WTC11 (cell line): ENCODE measurements around the gene ACACA. TPM values are rescaled to one million over a fixed set of nuclear protein-coding genes. Genes with fewer than 3 reads are reported as not detected.
A peak's percentile ranks its signal among the peaks of the same experiment; 100 is the strongest.

ENCODE experiments used
- ATAC-seq: fragments of 200-7000 bp; cut with Tn5 transposase; 2 replicates; pipeline ENCODE4 v1.10.0; 2021; ENCODE audit warnings: mild to moderate bottlenecking, moderate library complexity
- CTCF ChIA-PET: fragments of 300-600 bp; sonication (Branson Sonifier 250); formaldehyde crosslinking; loops from one replicate; lab custom pipeline; 2021; ENCODE audit warnings: antibody characterized with exemption; lab: Charles Lee
- POLR2A ChIA-PET: fragments of 350-600 bp; sonication (Branson Sonifier 250); formaldehyde crosslinking; loops from one replicate; lab custom pipeline; 2021; ENCODE audit warnings: antibody characterized with exemption; lab: Charles Lee
- DNase-seq: peaks from one replicate; pipeline ENCODE4 v3.0.0; 2021; ENCODE audit warnings: low spot score
- H3K27ac Mint-ChIP-seq: 2 replicates; pipeline ENCODE4 v1.8.0; 2021; ENCODE audit warnings: mixed read lengths
- H3K27me3 Mint-ChIP-seq: 2 replicates; pipeline ENCODE4 v1.8.0; 2021; ENCODE audit warnings: low read depth, mild to moderate bottlenecking, moderate library complexity, mixed read lengths
- H3K36me3 Mint-ChIP-seq: 2 replicates; pipeline ENCODE4 v1.8.0; 2021; ENCODE audit warnings: mixed read lengths
- H3K4me1 Mint-ChIP-seq: 2 replicates; pipeline ENCODE4 v1.8.0; 2022; ENCODE audit warnings: mixed read lengths
- H3K4me3 Mint-ChIP-seq: 2 replicates; pipeline ENCODE4 v1.8.0; 2021; ENCODE audit warnings: mild to moderate bottlenecking, moderate library complexity, mixed read lengths
- H3K9me3 Mint-ChIP-seq: 2 replicates; pipeline ENCODE4 v1.8.0; 2021; ENCODE audit warnings: mixed read lengths
- CBFB ChIP-seq: sonication (generic); formaldehyde crosslinking; IDR thresholded peaks from 2 replicates; pipeline ENCODE4 v1.8.1; 2022; ENCODE audit warnings: mild to moderate bottlenecking, low read depth, missing genetic modification reagents
- ELF4 ChIP-seq: sonication (generic); formaldehyde crosslinking; IDR thresholded peaks from 2 replicates; pipeline ENCODE4 v1.8.1; 2022; ENCODE audit warnings: low read depth, mild to moderate bottlenecking, moderate library complexity, missing genetic modification reagents
- ESRRA ChIP-seq: sonication (generic); formaldehyde crosslinking; IDR thresholded peaks from 2 replicates; pipeline ENCODE4 v1.8.1; 2022; ENCODE audit warnings: mild to moderate bottlenecking, missing genetic modification reagents, borderline replicate concordance
- FOXK1 ChIP-seq: sonication (generic); formaldehyde crosslinking; IDR thresholded peaks from 2 replicates; pipeline ENCODE4 v1.8.0; 2022; ENCODE audit warnings: mild to moderate bottlenecking, moderate library complexity, missing genetic modification reagents
- FOXP1 ChIP-seq: sonication (generic); formaldehyde crosslinking; IDR thresholded peaks from 2 replicates; pipeline ENCODE4 v1.8.0; 2022; ENCODE audit warnings: missing genetic modification reagents, mild to moderate bottlenecking, moderate library complexity, borderline replicate concordance
- GTF2I ChIP-seq: fragments of 250-450 bp; sonication (Bioruptor Pico); conservative IDR thresholded peaks from 2 replicates; pipeline ENCODE4 v1.4.0; 2021; ENCODE audit warnings: mild to moderate bottlenecking
- NR2C2 ChIP-seq: sonication (generic); formaldehyde crosslinking; IDR thresholded peaks from 2 replicates; pipeline ENCODE4 v1.8.0; 2022; ENCODE audit warnings: mild to moderate bottlenecking, missing genetic modification reagents
- SP1 ChIP-seq: sonication (generic); formaldehyde crosslinking; conservative IDR thresholded peaks from 2 replicates; pipeline ENCODE4 v1.8.1; 2022; ENCODE audit warnings: missing genetic modification reagents
- TEAD1 ChIP-seq: sonication (generic); formaldehyde crosslinking; IDR thresholded peaks from 2 replicates; pipeline ENCODE4 v1.8.0; 2022; ENCODE audit warnings: mild to moderate bottlenecking, missing genetic modification reagents
- TEAD4 ChIP-seq: sonication (generic); formaldehyde crosslinking; IDR thresholded peaks from 2 replicates; pipeline ENCODE4 v1.8.0; 2022; ENCODE audit warnings: mild to moderate bottlenecking, missing genetic modification reagents
- ZNF232 ChIP-seq: sonication (generic); formaldehyde crosslinking; IDR thresholded peaks from 2 replicates; pipeline ENCODE4 v1.8.0; 2022; ENCODE audit warnings: mild to moderate bottlenecking, missing genetic modification reagents
- ZNF263 ChIP-seq: sonication (generic); formaldehyde crosslinking; IDR thresholded peaks from 2 replicates; pipeline ENCODE4 v1.8.1; 2022; ENCODE audit warnings: low read depth, mild to moderate bottlenecking, moderate library complexity, missing genetic modification reagents
- ZNF416 ChIP-seq: fragments of 250-450 bp; sonication (Bioruptor Pico); IDR thresholded peaks from 2 replicates; pipeline ENCODE4 v1.9.0; 2021; ENCODE audit warnings: mild to moderate bottlenecking, inconsistent platforms
- ZNF671 ChIP-seq: fragments of 250-450 bp; sonication (Bioruptor Pico); IDR thresholded peaks from 2 replicates; pipeline ENCODE4 v1.8.0; 2021; ENCODE audit warnings: mild to moderate bottlenecking
- total RNA-seq: library from RNA; stranded (reverse); gene quantifications from 3 replicates; pipeline ENCODE4 v1.2.3, GENCODE V29; 2021
- TF ChIP-seq, protein P1 (sequence below): sonication (generic); formaldehyde crosslinking; IDR thresholded peaks from 2 replicates; pipeline ENCODE4 v1.8.1; 2023; ENCODE audit warnings: mild to moderate bottlenecking, missing genetic modification reagents
- TF ChIP-seq, protein P2 (sequence below): sonication (generic); formaldehyde crosslinking; IDR thresholded peaks from 2 replicates; pipeline ENCODE4 v1.8.0; 2022; ENCODE audit warnings: missing genetic modification reagents
- TF ChIP-seq, protein P3 (sequence below): sonication (generic); formaldehyde crosslinking; IDR thresholded peaks from 2 replicates; pipeline ENCODE4 v1.8.1; 2022; ENCODE audit warnings: mild to moderate bottlenecking, missing genetic modification reagents, moderate library complexity, borderline replicate concordance
- TF ChIP-seq, protein P4 (sequence below): sonication (generic); formaldehyde crosslinking; IDR thresholded peaks from 2 replicates; pipeline ENCODE4 v1.8.0; 2023; ENCODE audit warnings: missing genetic modification reagents, mild to moderate bottlenecking, borderline replicate concordance
- TF ChIP-seq, protein P5 (sequence below): sonication (generic); formaldehyde crosslinking; IDR thresholded peaks from 2 replicates; pipeline ENCODE4 v1.8.1; 2023; ENCODE audit warnings: mild to moderate bottlenecking, missing genetic modification reagents, moderate library complexity

ACACA gene
- total RNA-seq, 1 experiment from 2014 or later, result 167 TPM

DNA sequence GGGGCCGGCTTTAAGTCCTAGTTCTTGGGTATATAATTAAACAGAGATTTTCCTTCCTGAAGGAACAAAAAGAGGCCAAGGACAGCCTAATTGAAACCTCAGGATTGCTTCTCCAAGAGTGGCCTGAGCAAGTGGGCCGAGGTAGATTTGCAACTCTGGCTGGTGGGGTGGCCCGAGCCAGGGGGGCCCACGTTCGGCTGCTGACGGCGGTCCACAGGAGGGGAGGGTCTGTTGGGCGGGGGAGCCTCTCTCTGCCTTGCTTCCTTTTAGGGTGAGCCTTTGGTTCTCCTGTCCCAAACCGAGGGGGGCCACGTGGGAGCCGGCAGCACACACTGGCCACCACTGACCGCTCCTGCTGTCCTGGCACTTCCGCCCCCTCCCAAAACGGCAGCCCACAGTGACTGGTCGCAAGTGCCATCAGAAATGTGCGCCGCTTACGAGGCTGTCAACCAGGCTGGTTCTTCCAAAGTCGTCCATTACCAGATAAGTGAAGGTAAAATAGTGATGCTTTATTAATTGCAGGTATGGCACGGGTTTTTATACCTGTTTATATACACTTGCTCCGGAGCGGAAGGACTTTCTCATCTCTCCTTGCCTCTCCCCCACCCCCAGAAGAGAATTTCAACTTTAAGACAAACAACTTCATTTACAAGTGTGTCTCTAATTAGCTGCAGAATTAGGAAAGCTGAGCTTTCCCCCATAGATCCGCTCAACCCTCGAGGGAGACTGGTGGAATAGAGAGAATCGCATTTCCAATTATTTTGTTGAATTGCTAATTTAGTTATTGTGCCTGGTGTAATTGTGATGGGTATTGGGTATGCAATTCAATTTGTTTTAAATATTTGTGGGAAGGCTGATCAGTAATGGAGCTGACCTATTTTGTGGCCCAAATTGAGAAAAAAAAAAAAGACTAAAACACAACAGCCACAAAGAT lies 340.0 kb downstream of the ACACA start (continued):
- TF ChIP-seq, protein P1, sequence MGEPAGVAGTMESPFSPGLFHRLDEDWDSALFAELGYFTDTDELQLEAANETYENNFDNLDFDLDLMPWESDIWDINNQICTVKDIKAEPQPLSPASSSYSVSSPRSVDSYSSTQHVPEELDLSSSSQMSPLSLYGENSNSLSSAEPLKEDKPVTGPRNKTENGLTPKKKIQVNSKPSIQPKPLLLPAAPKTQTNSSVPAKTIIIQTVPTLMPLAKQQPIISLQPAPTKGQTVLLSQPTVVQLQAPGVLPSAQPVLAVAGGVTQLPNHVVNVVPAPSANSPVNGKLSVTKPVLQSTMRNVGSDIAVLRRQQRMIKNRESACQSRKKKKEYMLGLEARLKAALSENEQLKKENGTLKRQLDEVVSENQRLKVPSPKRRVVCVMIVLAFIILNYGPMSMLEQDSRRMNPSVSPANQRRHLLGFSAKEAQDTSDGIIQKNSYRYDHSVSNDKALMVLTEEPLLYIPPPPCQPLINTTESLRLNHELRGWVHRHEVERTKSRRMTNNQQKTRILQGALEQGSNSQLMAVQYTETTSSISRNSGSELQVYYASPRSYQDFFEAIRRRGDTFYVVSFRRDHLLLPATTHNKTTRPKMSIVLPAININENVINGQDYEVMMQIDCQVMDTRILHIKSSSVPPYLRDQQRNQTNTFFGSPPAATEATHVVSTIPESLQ (CRISPR knock-in tag), result no peak
- TF ChIP-seq TEAD1 (CRISPR knock-in tag), result no peak
- no peak for TF ChIP-seq ESRRA (CRISPR knock-in tag)
- TF ChIP-seq TEAD4 (CRISPR knock-in tag), result no peak
- TF ChIP-seq, protein P2, sequence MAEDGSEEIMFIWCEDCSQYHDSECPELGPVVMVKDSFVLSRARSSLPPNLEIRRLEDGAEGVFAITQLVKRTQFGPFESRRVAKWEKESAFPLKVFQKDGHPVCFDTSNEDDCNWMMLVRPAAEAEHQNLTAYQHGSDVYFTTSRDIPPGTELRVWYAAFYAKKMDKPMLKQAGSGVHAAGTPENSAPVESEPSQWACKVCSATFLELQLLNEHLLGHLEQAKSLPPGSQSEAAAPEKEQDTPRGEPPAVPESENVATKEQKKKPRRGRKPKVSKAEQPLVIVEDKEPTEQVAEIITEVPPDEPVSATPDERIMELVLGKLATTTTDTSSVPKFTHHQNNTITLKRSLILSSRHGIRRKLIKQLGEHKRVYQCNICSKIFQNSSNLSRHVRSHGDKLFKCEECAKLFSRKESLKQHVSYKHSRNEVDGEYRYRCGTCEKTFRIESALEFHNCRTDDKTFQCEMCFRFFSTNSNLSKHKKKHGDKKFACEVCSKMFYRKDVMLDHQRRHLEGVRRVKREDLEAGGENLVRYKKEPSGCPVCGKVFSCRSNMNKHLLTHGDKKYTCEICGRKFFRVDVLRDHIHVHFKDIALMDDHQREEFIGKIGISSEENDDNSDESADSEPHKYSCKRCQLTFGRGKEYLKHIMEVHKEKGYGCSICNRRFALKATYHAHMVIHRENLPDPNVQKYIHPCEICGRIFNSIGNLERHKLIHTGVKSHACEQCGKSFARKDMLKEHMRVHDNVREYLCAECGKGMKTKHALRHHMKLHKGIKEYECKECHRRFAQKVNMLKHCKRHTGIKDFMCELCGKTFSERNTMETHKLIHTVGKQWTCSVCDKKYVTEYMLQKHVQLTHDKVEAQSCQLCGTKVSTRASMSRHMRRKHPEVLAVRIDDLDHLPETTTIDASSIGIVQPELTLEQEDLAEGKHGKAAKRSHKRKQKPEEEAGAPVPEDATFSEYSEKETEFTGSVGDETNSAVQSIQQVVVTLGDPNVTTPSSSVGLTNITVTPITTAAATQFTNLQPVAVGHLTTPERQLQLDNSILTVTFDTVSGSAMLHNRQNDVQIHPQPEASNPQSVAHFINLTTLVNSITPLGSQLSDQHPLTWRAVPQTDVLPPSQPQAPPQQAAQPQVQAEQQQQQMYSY (CRISPR knock-in tag), result no peak
- no peak for TF ChIP-seq GTF2I (CRISPR knock-in tag)
- no peak for TF ChIP-seq NR2C2 (CRISPR knock-in tag)
- no peak for TF ChIP-seq ZNF263 (CRISPR knock-in tag)
- TF ChIP-seq, protein P3, sequence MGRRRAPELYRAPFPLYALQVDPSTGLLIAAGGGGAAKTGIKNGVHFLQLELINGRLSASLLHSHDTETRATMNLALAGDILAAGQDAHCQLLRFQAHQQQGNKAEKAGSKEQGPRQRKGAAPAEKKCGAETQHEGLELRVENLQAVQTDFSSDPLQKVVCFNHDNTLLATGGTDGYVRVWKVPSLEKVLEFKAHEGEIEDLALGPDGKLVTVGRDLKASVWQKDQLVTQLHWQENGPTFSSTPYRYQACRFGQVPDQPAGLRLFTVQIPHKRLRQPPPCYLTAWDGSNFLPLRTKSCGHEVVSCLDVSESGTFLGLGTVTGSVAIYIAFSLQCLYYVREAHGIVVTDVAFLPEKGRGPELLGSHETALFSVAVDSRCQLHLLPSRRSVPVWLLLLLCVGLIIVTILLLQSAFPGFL, result no peak
- no peak for TF ChIP-seq FOXK1
- no peak for TF ChIP-seq CBFB (CRISPR knock-in tag)
- TF ChIP-seq ZNF232 (CRISPR knock-in tag), result no peak
- no peak for TF ChIP-seq ZNF671 (CRISPR knock-in tag)

DNA sequence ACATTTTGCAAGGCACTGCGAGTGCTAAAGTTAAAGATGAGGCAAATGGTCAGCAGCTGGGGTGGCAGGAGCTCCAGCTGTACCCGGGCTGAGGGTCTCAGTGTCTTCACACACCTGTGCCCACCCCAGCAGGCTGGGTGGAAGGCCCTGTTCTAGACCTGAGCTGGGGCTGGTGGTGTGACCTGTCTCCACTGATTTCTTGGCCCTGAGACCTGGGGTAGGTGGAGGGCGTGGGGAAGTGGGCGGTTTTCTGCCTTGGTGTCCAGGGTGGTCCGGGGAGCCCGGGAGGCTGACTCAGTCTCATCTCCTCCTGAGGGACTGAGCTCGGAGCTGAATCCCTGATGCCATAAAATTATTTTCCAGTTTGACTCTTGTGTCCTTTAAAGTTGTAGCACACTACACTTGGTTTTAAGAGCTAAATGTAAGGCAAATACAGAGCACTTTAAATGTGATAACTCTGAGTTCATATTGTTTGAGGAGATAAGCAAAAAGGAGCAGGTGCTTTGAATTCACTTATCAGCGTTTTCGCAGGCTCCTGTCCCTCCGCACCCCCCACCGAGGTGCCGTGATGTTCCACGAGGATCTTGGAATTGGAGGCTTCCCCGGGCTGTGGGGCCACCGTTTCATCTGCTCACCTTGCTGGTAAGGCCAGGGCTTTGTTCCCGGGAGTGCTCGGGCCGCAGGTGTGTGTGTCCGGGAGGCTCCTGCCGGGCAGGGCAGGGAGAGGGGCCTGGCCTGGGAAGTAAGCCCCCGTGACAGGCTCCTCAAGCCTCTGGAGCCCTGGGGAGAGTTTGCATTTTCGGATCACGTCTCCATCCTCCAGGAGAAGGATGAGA lies 340.9 kb downstream of the ACACA start:
- peak overlapping the region; percentile 63 for H3K4me3 Mint-ChIP-seq
- H3K27me3 Mint-ChIP-seq, result peaks cover 8% of the 10 kb centered on the region; the same call in 1 of the 2 replicates
- 0 out of 2 replicates have a peak, but pooled peaks have one; percentile 14 for TF ChIP-seq SP1
- no peak for TF ChIP-seq ELF4 (CRISPR knock-in tag)
- TF ChIP-seq, protein P4, sequence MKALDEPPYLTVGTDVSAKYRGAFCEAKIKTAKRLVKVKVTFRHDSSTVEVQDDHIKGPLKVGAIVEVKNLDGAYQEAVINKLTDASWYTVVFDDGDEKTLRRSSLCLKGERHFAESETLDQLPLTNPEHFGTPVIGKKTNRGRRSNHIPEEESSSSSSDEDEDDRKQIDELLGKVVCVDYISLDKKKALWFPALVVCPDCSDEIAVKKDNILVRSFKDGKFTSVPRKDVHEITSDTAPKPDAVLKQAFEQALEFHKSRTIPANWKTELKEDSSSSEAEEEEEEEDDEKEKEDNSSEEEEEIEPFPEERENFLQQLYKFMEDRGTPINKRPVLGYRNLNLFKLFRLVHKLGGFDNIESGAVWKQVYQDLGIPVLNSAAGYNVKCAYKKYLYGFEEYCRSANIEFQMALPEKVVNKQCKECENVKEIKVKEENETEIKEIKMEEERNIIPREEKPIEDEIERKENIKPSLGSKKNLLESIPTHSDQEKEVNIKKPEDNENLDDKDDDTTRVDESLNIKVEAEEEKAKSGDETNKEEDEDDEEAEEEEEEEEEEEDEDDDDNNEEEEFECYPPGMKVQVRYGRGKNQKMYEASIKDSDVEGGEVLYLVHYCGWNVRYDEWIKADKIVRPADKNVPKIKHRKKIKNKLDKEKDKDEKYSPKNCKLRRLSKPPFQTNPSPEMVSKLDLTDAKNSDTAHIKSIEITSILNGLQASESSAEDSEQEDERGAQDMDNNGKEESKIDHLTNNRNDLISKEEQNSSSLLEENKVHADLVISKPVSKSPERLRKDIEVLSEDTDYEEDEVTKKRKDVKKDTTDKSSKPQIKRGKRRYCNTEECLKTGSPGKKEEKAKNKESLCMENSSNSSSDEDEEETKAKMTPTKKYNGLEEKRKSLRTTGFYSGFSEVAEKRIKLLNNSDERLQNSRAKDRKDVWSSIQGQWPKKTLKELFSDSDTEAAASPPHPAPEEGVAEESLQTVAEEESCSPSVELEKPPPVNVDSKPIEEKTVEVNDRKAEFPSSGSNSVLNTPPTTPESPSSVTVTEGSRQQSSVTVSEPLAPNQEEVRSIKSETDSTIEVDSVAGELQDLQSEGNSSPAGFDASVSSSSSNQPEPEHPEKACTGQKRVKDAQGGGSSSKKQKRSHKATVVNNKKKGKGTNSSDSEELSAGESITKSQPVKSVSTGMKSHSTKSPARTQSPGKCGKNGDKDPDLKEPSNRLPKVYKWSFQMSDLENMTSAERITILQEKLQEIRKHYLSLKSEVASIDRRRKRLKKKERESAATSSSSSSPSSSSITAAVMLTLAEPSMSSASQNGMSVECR, result no peak
- TF ChIP-seq, protein P5, sequence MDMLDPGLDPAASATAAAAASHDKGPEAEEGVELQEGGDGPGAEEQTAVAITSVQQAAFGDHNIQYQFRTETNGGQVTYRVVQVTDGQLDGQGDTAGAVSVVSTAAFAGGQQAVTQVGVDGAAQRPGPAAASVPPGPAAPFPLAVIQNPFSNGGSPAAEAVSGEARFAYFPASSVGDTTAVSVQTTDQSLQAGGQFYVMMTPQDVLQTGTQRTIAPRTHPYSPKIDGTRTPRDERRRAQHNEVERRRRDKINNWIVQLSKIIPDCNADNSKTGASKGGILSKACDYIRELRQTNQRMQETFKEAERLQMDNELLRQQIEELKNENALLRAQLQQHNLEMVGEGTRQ (CRISPR knock-in tag), result no peak
- TF ChIP-seq ZNF416 (CRISPR knock-in tag), result no peak
- no peak for TF ChIP-seq FOXP1
- TF ChIP-seq, all 79 proteins: peak for 1
- Mint-ChIP-seq H3K36me3 (peaks cover 2% of the 10 kb centered on the region; the same call in 1 of the 2 replicates), H3K27ac (peak overlapping the region; percentile 88), H3K9me3 (no peaks in the 10 kb centered on the region), H3K4me1 (peaks cover 78% of the 10 kb centered on the region)
- DNase-seq (peak; percentile 53), ATAC-seq (peak; percentile 65)
- CTCF ChIA-PET, result interaction anchor here (0.6 to 2.6 kb wide), 4 partner anchors 16 to 174 kb away, joined by 3 to 12 read pairs (median 6); no protein-coding TSS in a partner anchor
- POLR2A ChIA-PET, result no interaction called here
